GM20000 (cell line): ENCODE data around the gene COL18A1.
"Not testable (repeated sequence)": the region's sequence is repeated elsewhere in the genome, so short reads cannot be mapped to it uniquely, and the experiment has no call there.

Source experiments
- DNase-seq: peaks from one replicate; pipeline ENCODE4 v3.0.0; 2012; ENCODE audit warnings: low spot score
- TF ChIP-seq, protein P1 (sequence below): IDR thresholded peaks from 2 replicates; pipeline ENCODE4 v1.5.1; 2012; ENCODE audit warnings: mild to moderate bottlenecking, control low read depth; ENCODE audit errors: extremely low read depth, missing control alignments

COL18A1 gene

DNA sequence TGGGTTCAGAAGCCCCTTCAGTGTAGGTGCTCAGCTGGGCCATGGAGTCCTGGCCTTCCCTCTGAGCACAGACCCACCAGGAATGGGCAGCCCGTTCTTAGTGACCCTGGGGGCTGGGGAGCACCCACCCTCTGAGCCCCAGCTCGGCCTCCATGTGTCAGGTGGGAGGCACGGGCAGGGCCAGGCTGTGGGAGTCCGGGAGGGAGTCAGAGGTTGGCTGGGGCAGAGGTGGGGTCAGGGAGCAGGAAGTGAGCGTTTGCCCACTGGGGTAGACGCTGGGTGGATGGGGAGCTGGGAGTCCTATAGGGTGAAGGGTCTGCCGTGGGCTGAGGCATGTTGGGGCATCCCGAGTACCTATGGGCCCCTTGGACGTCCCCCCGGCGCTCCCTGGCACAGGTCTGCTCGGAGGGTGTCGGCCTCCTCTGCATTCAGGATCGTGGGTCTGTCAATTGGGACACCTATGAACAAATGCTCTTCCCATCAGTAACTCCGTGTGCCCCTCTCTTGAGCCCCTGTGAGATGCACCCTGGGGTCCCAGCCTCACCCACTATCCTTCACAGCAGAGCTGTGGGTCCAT lies 30.5 kb downstream of the COL18A1 start:
- TF ChIP-seq, protein P1, sequence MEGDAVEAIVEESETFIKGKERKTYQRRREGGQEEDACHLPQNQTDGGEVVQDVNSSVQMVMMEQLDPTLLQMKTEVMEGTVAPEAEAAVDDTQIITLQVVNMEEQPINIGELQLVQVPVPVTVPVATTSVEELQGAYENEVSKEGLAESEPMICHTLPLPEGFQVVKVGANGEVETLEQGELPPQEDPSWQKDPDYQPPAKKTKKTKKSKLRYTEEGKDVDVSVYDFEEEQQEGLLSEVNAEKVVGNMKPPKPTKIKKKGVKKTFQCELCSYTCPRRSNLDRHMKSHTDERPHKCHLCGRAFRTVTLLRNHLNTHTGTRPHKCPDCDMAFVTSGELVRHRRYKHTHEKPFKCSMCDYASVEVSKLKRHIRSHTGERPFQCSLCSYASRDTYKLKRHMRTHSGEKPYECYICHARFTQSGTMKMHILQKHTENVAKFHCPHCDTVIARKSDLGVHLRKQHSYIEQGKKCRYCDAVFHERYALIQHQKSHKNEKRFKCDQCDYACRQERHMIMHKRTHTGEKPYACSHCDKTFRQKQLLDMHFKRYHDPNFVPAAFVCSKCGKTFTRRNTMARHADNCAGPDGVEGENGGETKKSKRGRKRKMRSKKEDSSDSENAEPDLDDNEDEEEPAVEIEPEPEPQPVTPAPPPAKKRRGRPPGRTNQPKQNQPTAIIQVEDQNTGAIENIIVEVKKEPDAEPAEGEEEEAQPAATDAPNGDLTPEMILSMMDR, result no peak
- no peak for DNase-seq

DNA sequence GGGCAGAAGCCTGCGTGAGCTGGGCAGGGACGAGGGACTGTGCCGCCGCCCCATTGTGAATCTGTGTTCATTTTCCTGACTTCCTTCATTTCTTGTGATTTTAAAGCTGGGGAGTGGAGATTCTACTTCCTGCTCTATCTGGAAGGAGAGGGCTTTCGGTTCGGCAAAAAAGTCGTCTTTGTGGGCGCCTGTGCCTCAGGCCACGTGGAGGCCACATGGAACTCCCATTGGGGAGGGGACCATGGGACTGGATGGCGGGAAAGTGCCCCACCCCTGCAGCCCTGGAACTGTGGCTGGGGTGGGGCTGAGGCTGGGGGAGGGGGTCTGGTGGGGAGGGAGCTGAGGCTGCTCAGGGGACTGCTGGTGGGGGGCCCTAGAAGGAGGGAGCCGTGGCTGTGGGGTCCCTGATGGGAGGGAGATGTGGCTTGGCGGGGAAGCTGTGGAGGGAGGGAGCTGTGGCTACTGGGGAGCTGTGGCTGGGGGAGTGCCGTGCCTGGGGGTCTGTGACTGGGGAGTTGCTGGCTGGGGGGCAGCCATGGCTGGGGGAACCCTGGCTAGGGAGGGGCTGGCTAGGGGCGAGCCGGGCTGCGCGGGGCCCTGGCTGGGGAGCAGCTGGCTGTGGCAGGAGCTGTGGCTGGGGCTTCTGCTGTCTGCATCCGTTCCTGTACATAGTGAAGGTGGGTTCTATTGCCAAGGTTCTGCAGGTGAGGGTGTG lies 31.5 kb downstream of the COL18A1 start:
- TF ChIP-seq, protein P1, result no peak
- DNase-seq, result no peak

DNA sequence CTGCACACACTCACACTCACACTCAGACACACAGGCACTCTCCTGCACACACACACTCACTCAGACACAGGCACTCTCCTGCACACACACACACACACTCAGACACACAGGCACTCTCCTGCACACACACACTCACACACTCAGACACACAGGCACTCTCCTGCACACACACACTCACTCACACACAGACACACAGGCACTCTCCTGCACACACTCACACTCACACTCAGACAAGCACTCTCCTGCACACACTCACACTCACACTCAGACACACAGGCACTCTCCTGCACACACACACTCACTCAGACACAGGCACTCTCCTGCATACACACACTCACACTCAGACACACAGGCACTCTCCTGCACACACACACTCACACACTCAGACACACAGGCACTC lies 32.9 kb downstream of the COL18A1 start:
- not testable (repeated sequence) for DNase-seq

DNA sequence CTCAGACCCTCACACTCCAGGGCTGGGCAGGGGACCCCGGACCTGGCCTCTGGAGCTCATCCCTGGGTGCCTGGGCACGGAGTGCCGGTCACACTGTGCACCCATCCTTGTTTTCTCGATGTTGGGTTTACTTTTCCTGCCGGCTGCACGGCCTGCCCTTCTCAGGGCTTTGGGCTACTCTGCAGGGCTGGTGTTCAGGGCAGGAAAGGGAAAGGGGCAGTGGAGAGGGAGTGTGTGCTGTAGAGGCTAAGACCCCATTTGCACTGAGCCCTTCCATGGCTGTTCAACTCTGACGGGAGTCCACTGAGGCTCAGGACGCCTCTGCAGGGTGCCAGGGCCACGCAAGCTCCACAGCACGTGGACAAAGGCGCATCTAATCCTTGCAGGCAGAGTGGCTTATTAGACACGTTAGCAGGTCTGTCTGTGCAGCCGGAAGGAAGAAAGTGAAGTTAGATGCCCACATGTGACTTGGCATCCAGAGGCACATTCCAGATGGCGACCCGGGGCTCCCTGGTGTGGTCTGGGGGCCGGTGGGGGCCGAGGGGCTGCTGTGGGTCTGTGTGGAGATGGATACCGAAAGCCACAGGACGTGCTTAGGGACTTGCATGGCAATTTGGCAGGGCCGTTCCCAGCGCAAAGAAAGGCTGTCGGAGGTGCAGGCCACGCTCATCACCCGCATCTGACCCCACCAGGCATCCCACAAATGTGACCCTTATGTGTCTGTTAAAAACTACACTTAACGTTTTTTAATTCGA lies 33.6 kb downstream of the COL18A1 start:
- no peak for DNase-seq
- TF ChIP-seq, protein P1, result no peak

DNA sequence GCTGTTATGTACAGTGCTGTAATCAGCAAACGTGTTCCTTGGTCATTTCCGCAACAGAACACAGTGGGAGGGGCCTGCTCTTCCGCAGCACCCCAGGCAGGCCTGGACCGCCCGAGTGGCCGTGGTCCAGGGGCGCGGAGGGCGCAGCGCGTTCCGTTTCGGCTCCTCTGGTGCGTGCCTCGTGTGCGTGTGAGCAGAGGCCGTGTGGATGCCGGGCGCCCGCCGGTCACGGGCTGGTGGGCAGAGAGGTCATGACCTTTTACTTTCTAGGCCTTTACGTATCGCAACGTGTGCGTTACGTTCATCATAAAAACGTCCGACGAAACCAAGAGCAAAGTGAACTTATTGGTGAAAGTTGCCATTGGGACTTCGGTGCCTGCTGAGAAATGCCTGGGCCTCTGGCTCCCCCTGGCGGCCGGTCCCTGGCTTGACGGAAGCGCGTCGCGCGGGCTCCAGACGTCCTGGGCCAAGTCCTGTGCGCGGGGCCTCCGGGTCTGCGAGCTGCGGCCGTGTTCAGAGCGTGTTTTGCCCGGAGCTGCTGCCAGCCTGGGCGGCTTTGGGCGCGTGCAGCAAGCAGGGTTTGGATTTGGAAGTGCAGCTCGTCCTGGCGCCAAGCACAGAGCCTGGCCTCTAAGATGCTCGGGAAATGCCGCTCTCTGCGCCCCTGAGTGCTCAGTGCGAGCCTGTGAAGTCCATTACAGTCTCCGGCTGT lies 34.4 kb downstream of the COL18A1 start:
- DNase-seq, result peak; percentile 97
- TF ChIP-seq, protein P1, result peak; percentile 93

DNA sequence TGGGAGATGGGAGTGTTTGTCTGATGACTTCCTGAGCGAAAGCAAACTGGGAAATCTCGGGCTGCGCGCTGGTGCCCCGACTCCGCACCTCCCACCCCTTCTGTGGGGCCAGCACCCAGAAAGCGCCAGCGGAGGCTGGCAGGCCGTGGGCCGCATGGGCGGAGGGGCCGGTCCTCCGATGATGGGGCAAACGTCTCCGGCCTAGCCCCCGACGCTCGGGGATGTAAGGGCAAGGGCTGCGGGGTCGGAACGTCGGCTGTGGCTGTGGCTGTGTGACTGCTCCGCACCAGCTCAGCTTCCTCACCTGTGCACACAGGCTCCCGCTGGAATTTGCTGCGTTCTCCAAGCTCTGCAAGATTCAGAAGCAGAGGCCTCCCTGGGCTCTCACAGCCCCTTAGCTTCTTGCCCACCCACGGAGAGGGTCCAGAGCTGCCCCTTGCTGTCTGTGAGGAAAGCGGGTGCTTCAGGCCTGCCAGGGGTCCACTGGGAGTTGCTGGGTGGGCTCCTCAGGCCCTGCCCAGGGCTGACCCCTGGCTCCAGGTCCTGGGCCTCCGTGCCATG lies 35.0 kb downstream of the COL18A1 start:
- DNase-seq, result no peak
- TF ChIP-seq, protein P1, result no peak

DNA sequence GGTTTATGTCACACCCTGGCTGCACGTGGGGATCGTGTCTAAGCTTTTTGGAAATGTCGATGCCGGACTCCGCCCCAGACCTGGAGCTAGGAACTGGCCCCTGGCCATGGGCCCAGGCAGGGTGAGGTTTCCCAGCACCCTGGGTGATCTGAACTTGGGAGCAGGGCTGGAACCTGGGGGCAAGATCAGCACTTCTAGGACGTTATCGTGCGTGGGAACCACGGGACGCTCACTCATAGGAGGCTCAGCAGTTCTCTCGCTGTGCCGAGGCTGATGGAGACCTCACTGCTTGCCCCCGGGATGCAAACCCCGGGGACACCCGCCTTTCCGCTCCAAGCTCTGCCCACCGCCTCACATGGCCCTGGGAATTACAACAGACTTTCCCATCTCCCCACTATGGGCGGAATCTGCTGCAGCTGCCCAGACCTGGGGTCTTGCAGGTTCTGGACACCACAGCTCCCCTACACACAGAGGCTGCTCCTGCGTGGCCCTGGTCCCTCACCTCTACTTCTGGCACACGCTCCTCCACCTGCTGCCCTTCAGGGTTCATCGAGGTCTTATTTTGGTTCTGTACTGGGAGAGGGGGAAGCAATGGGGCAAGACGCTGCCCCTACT lies 35.9 kb downstream of the COL18A1 start:
- TF ChIP-seq, protein P1, result no peak
- no peak for DNase-seq
